GM23338 (cell line): Measurements from ENCODE around the gene MME. TPM values are rescaled to one million over a fixed set of nuclear protein-coding genes. Genes with fewer than 3 reads are reported as not detected.

ENCODE experiments used
- ATAC-seq: fragments of 200-7000 bp; cut with Tn5 transposase; 3 replicates; pipeline ENCODE4 v1.9.1; 2020
- DNase-seq: peaks from one replicate; pipeline ENCODE4 v3.0.0-alpha.2; 2015; ENCODE audit warnings: low spot score
- H2AFZ ChIP-seq: fragments of 200-600 bp; sonication (generic); 2 replicates; pipeline ENCODE4 v1.8.0; 2016; ENCODE audit warnings: antibody characterized with exemption, mild to moderate bottlenecking, moderate library complexity
- H3F3A ChIP-seq: fragments of 200-600 bp; sonication (generic); replicated peaks from 2 replicates; pipeline ENCODE4 v1.8.0; 2017; ENCODE audit warnings: antibody characterized with exemption, mixed run types, low read depth
- H3K27ac ChIP-seq: fragments of 200-600 bp; sonication (generic); 2 replicates; pipeline ENCODE4 v1.6.1; 2016; ENCODE audit warnings: low read depth
- H3K27me3 ChIP-seq: fragments of 200-600 bp; sonication (generic); 2 replicates; pipeline ENCODE4 v1.8.0; 2016; ENCODE audit warnings: mild to moderate bottlenecking, mixed run types, moderate library complexity; ENCODE audit not compliant: insufficient read depth
- H3K36me3 ChIP-seq: fragments of 200-600 bp; sonication (generic); 2 replicates; pipeline ENCODE4 v1.8.0; 2016; ENCODE audit warnings: mild to moderate bottlenecking; ENCODE audit not compliant: insufficient read depth
- H3K4me1 ChIP-seq: fragments of 200-600 bp; sonication (generic); 2 replicates; pipeline ENCODE4 v1.8.0; 2016; ENCODE audit warnings: mild to moderate bottlenecking, moderate library complexity; ENCODE audit not compliant: insufficient read depth
- H3K4me2 ChIP-seq: fragments of 200-600 bp; sonication (generic); 2 replicates; pipeline ENCODE4 v1.7.1; 2017; ENCODE audit warnings: mixed run types
- H3K4me3 ChIP-seq: fragments of 200-600 bp; sonication (generic); 2 replicates; pipeline ENCODE4 v1.6.1; 2016; ENCODE audit warnings: mixed run types
- H3K79me2 ChIP-seq: fragments of 200-600 bp; sonication (generic); replicated peaks from 2 replicates; pipeline ENCODE4 v1.8.0; 2017; ENCODE audit warnings: mild to moderate bottlenecking; ENCODE audit not compliant: insufficient read depth
- H3K9me2 ChIP-seq: fragments of 200-600 bp; sonication (generic); 2 replicates; pipeline ENCODE4 v1.8.0; 2017; ENCODE audit not compliant: insufficient read depth
- H4K20me1 ChIP-seq: fragments of 200-600 bp; sonication (generic); replicated peaks from 2 replicates; pipeline ENCODE4 v1.8.0; 2017; ENCODE audit warnings: mild to moderate bottlenecking; ENCODE audit not compliant: insufficient read depth
- H3K27ac Mint-ChIP-seq: 2 replicates; pipeline ENCODE4 v1.8.0; 2020; ENCODE audit warnings: inconsistent platforms, mild to moderate bottlenecking, moderate library complexity, mixed read lengths
- H3K27me3 Mint-ChIP-seq: 3 replicates; pipeline ENCODE4 v1.8.0; 2022; ENCODE audit warnings: low read depth, mild to moderate bottlenecking, moderate library complexity, mixed read lengths, inconsistent platforms; ENCODE audit not compliant: insufficient read depth, poor library complexity
- H3K36me3 Mint-ChIP-seq: 3 replicates; pipeline ENCODE4 v1.8.0; 2021; ENCODE audit warnings: low read depth, mild to moderate bottlenecking, inconsistent platforms, moderate library complexity, mixed read lengths
- H3K4me1 Mint-ChIP-seq: 3 replicates; pipeline ENCODE4 v1.8.0; 2020; ENCODE audit warnings: mild to moderate bottlenecking, inconsistent platforms, mixed read lengths
- H3K4me3 Mint-ChIP-seq: 3 replicates; pipeline ENCODE4 v1.8.0; 2021; ENCODE audit warnings: moderate library complexity, mild to moderate bottlenecking, inconsistent platforms, mixed read lengths
- H3K9me3 Mint-ChIP-seq: 3 replicates; pipeline ENCODE4 v1.8.0; 2020; ENCODE audit warnings: moderate library complexity, mild to moderate bottlenecking, inconsistent platforms, mixed read lengths
- CREB1 ChIP-seq: fragments of 250-450 bp; sonication (Bioruptor Pico); IDR thresholded peaks from 2 replicates; pipeline ENCODE4 v1.5.0; 2020; ENCODE audit warnings: low read depth, mild to moderate bottlenecking, moderate library complexity
- CTCF ChIP-seq, 2 experiments: fragments of 200-600 bp in 1 of 2; sonication (generic) in 1 of 2; conservative IDR thresholded peaks; 2 replicates each; pipeline versions ENCODE4 v1.5.1 to v1.6.1; 2016 to 2017; ENCODE audit warnings: antibody characterized with exemption in 2 of 2, low read depth in 2 of 2, mild to moderate bottlenecking in 2 of 2, moderate library complexity in 1 of 2
- ETS1 ChIP-seq: IDR thresholded peaks from 2 replicates; pipeline ENCODE4 v1.6.1; 2016; ENCODE audit warnings: antibody characterized with exemption
- EZH2 ChIP-seq: fragments of 200-600 bp; sonication (generic); IDR thresholded peaks from one replicate; pipeline ENCODE4 v1.8.0; 2017; ENCODE audit warnings: antibody characterized with exemption, mild to moderate bottlenecking, low read depth; ENCODE audit not compliant: unreplicated experiment
- EZH2phosphoT487 ChIP-seq: fragments of 200-600 bp; sonication (generic); IDR thresholded peaks from one replicate; pipeline ENCODE4 v1.8.1; 2018; ENCODE audit warnings: antibody characterized with exemption; ENCODE audit not compliant: unreplicated experiment
- JUNB ChIP-seq: IDR thresholded peaks from one replicate; pipeline ENCODE4 v1.6.1; 2016; ENCODE audit warnings: antibody characterized with exemption; ENCODE audit not compliant: unreplicated experiment
- NANOG ChIP-seq: IDR thresholded peaks from 2 replicates; pipeline ENCODE4 v1.6.1; 2016; ENCODE audit warnings: antibody characterized with exemption, borderline replicate concordance
- POLR2AphosphoS5 ChIP-seq: IDR thresholded peaks from 2 replicates; pipeline ENCODE4 v1.6.1; 2016; ENCODE audit warnings: antibody characterized with exemption, low read depth
- STAT1 ChIP-seq: IDR thresholded peaks from one replicate; pipeline ENCODE4 v1.6.1; 2016; ENCODE audit warnings: antibody characterized with exemption; ENCODE audit not compliant: unreplicated experiment
- ZNF114 ChIP-seq: fragments of 250-450 bp; sonication (Bioruptor Pico); IDR thresholded peaks from 2 replicates; pipeline ENCODE4 v1.5.0; 2020; ENCODE audit warnings: mild to moderate bottlenecking, moderate library complexity
- ZNF331 ChIP-seq: fragments of 250-450 bp; sonication (Bioruptor Pico); IDR thresholded peaks from 2 replicates; pipeline ENCODE4 v1.5.0; 2020; ENCODE audit warnings: low read depth, mild to moderate bottlenecking, moderate library complexity
- ZNF462 ChIP-seq: fragments of 250-450 bp; sonication (Bioruptor Pico); IDR thresholded peaks from 2 replicates; pipeline ENCODE4 v1.5.0; 2020; ENCODE audit warnings: mild to moderate bottlenecking, moderate library complexity
- polyA plus RNA-seq: library from polyadenylated mRNA; unstranded; fragments of >200 nt; fragmentation: Nextera tagmentation; extraction: Ambion mirVana; gene quantifications from 2 replicates; pipeline ENCODE4 v1.2.1, GENCODE V29; 2016
- total RNA-seq: library from RNA; depleted of rRNA; stranded (reverse); fragments of >200 nt; shearing (Covaris generic); gene quantifications from 2 replicates; pipeline ENCODE4 v1.2.3, GENCODE V29; 2014
- TF ChIP-seq, protein P1 (sequence below): IDR thresholded peaks from one replicate; pipeline ENCODE4 v1.6.1; 2018; ENCODE audit warnings: antibody characterized with exemption; ENCODE audit not compliant: unreplicated experiment

Gene MME
- total and polyA plus RNA-seq, 2 experiments from 2014 or later = 15.2 to 76.7 TPM

GRCh38 chr3:155083313-155083905 is 3.3 kb downstream of the MME start:
- H3K27me3 ChIP-seq = no peaks in the 10 kb centered on the region
- no peak for TF ChIP-seq ETS1
- TF ChIP-seq CTCF (conservative IDR thresholded peaks at IDR 0.05; ENCODE audit: low read depth in 2 of 2) = no peak
- TF ChIP-seq JUNB = no peak
- TF ChIP-seq ZNF114 (CRISPR knock-in tag) = no peak
- TF ChIP-seq EZH2 = no peak
- TF ChIP-seq ZNF331 = no peak
- TF ChIP-seq CREB1 (CRISPR knock-in tag) = no peak
- TF ChIP-seq STAT1 = no peak
- no peak for TF ChIP-seq NANOG
- TF ChIP-seq ZNF462 (CRISPR knock-in tag) = no peak
- TF ChIP-seq, protein P1, sequence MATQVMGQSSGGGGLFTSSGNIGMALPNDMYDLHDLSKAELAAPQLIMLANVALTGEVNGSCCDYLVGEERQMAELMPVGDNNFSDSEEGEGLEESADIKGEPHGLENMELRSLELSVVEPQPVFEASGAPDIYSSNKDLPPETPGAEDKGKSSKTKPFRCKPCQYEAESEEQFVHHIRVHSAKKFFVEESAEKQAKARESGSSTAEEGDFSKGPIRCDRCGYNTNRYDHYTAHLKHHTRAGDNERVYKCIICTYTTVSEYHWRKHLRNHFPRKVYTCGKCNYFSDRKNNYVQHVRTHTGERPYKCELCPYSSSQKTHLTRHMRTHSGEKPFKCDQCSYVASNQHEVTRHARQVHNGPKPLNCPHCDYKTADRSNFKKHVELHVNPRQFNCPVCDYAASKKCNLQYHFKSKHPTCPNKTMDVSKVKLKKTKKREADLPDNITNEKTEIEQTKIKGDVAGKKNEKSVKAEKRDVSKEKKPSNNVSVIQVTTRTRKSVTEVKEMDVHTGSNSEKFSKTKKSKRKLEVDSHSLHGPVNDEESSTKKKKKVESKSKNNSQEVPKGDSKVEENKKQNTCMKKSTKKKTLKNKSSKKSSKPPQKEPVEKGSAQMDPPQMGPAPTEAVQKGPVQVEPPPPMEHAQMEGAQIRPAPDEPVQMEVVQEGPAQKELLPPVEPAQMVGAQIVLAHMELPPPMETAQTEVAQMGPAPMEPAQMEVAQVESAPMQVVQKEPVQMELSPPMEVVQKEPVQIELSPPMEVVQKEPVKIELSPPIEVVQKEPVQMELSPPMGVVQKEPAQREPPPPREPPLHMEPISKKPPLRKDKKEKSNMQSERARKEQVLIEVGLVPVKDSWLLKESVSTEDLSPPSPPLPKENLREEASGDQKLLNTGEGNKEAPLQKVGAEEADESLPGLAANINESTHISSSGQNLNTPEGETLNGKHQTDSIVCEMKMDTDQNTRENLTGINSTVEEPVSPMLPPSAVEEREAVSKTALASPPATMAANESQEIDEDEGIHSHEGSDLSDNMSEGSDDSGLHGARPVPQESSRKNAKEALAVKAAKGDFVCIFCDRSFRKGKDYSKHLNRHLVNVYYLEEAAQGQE = no peak
- TF ChIP-seq EZH2phosphoT487 = no peak
- no peak for TF ChIP-seq POLR2AphosphoS5
- Mint-ChIP-seq H3K36me3 (peaks cover 6% of the 10 kb centered on the region; the same call in 2 of the 3 replicates), H3K4me3 (no peak overlapping the region), H3K9me3 (no peaks in the 10 kb centered on the region), H3K27me3 (peaks cover 4% of the 10 kb centered on the region), H3K4me1 (peaks cover 20% of the 10 kb centered on the region; the same call in 2 of the 3 replicates), H3K27ac (no peak overlapping the region)
- no peaks in the 10 kb centered on the region for H3K9me2 ChIP-seq
- no peak for ATAC-seq
- peaks cover 30% of the 10 kb centered on the region for H3K79me2 ChIP-seq
- H3K4me1 ChIP-seq = peaks cover 19% of the 10 kb centered on the region
- 0 out of 2 replicates have a peak, but pooled peaks cover 4% of the 10 kb centered on the region for H3K36me3 ChIP-seq
- H3K4me2 ChIP-seq = no peak overlapping the region
- no peak overlapping the region for H2AFZ ChIP-seq
- no peak for DNase-seq
- H3K4me3 ChIP-seq = no peak overlapping the region
- H3F3A ChIP-seq = no peaks in the 10 kb centered on the region; the same call in 1 of the 2 replicates
- H3K27ac ChIP-seq = no peak overlapping the region
- H4K20me1 ChIP-seq = no peaks in the 10 kb centered on the region
